ENCODE results near the gene INHBC.

Gene INHBC

GRCh38 chr12:57434517-57435223 is at the start of gene INHBC:
Gene INHBC, plus strand, starts transcription at chr12:57434784. Its CDS starts 103 bp downstream, at chr12:57434887.
- no peak within 1 kb of the TSS for H3K4me3 ChIP-seq (ENCODE audit: control insufficient read depth, low read depth, low read length)
- TF ChIP-seq, protein P1, sequence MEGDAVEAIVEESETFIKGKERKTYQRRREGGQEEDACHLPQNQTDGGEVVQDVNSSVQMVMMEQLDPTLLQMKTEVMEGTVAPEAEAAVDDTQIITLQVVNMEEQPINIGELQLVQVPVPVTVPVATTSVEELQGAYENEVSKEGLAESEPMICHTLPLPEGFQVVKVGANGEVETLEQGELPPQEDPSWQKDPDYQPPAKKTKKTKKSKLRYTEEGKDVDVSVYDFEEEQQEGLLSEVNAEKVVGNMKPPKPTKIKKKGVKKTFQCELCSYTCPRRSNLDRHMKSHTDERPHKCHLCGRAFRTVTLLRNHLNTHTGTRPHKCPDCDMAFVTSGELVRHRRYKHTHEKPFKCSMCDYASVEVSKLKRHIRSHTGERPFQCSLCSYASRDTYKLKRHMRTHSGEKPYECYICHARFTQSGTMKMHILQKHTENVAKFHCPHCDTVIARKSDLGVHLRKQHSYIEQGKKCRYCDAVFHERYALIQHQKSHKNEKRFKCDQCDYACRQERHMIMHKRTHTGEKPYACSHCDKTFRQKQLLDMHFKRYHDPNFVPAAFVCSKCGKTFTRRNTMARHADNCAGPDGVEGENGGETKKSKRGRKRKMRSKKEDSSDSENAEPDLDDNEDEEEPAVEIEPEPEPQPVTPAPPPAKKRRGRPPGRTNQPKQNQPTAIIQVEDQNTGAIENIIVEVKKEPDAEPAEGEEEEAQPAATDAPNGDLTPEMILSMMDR (IDR thresholded peaks at IDR 0.05; ENCODE audit: control insufficient read depth, insufficient read depth, low read depth, low read length, missing control alignments): no peak

DNA sequence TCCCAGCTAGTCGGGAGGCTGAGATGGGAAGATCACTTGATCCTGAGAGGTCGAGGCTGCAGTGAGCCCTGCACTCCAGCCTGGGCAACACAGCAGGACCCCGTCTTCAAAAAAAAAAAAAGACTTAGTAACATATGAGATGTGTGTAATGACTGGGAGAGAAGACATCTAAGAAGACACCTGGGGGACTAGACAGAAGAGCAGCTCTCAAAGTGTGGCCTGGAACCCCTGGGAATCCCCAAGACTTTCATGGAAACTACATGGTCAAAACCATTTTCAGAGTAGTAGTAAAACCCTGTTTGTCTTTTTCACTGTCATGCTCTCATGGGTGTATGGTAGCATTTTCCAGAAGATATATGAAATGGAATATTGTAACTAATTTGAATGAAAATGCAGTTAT is 49.0 kb upstream of the INHBC start:
- TF ChIP-seq, protein P1 (IDR thresholded peaks at IDR 0.05; ENCODE audit: control insufficient read depth, insufficient read depth, low read depth, low read length, missing control alignments): no peak
- H3K4me3 ChIP-seq (ENCODE audit: control insufficient read depth, low read depth, low read length): no peak overlapping the region
- no peak for DNase-seq (ENCODE audit: low read depth)

More at GRCh38 chr12:57434517-57435223, at the start of gene INHBC:
- DNase-seq (ENCODE audit: low read depth): no peak

- no peak overlapping the region for H3K4me3 ChIP-seq (ENCODE audit: control insufficient read depth, low read depth, low read length)
- no peak for DNase-seq (ENCODE audit: low read depth)
- TF ChIP-seq, protein P1 (IDR thresholded peaks at IDR 0.05; ENCODE audit: control insufficient read depth, insufficient read depth, low read depth, low read length, missing control alignments): no peak
Observed at GRCh38 chr12:57386187-57386720, 48.3 kb upstream of the INHBC start.

DNA sequence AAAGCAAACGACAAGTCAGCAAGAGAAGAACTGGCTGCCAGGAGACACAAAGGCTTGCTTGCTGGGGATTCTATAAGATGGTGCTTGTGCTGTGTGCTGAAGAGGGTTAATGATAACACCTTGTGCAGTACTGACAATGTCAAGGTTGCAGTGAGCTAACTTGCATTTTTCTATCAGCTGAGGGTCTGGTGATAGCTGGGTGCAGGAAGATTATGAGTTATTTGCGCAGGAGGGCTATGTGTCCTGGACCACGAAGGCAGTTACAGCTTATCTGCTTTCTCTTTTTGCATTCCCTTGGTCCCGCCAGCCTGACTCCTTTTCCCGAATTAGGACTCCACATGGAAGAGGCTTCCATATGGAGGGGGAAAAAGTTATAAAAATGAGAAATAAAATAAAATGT is 46.2 kb upstream of the INHBC start:
- TF ChIP-seq, protein P1 (IDR thresholded peaks at IDR 0.05; ENCODE audit: control insufficient read depth, insufficient read depth, low read depth, low read length, missing control alignments): no peak
- H3K4me3 ChIP-seq (ENCODE audit: control insufficient read depth, low read depth, low read length): no peak overlapping the region

GRCh38 chr12:57389033-57389432 is 45.6 kb upstream of the INHBC start:
- H3K4me3 ChIP-seq (ENCODE audit: control insufficient read depth, low read depth, low read length): no peak overlapping the region
- DNase-seq (ENCODE audit: low read depth): peak; percentile 57
- TF ChIP-seq, protein P1 (IDR thresholded peaks at IDR 0.05; ENCODE audit: control insufficient read depth, insufficient read depth, low read depth, low read length, missing control alignments): no peak

More for the DNA sequence above, 46.2 kb upstream of the INHBC start:
- DNase-seq (ENCODE audit: low read depth): no peak

- H3K4me3 ChIP-seq (ENCODE audit: control insufficient read depth, low read depth, low read length): no peak overlapping the region
- TF ChIP-seq, protein P1 (IDR thresholded peaks at IDR 0.05; ENCODE audit: control insufficient read depth, insufficient read depth, low read depth, low read length, missing control alignments): no peak
Observed at GRCh38 chr12:57390174-57390573, 44.4 kb upstream of the INHBC start.

More at GRCh38 chr12:57390174-57390573, 44.4 kb upstream of the INHBC start:
- DNase-seq (ENCODE audit: low read depth): no peak

Measured in AG09309 (cell line).